Activated naive CD4-positive, alpha-beta T cell treated with anti-CD3 and anti-CD28 coated beads, Interleukin-2, amount 10 ng/mL, durations not matched to agents 7 days and 5 days (primary cell): ENCODE data around the gene CD300H.

Source experiments
- CTCF ChIA-PET: fragments of 350-600 bp; sonication (Branson Sonifier 250); formaldehyde crosslinking; loops from one replicate; lab custom pipeline; 2021; ENCODE audit warnings: antibody characterized with exemption; lab: Charles Lee
- DNase-seq: peaks from one replicate; pipeline ENCODE4 v3.0.0-alpha.2; 2020
- H3K27ac Mint-ChIP-seq: one replicate; pipeline ENCODE4 v1.8.0; 2021; ENCODE audit warnings: mild to moderate bottlenecking, moderate library complexity, mixed read lengths
- H3K27me3 Mint-ChIP-seq: one replicate; pipeline ENCODE4 v1.8.0; 2021; ENCODE audit warnings: mild to moderate bottlenecking, mixed read lengths
- H3K36me3 Mint-ChIP-seq: one replicate; pipeline ENCODE4 v1.8.0; 2021; ENCODE audit warnings: mixed read lengths
- H3K4me1 Mint-ChIP-seq: one replicate; pipeline ENCODE4 v1.8.0; 2021; ENCODE audit warnings: mixed read lengths
- H3K4me3 Mint-ChIP-seq: one replicate; pipeline ENCODE4 v1.8.0; 2021; ENCODE audit warnings: mild to moderate bottlenecking, moderate library complexity, mixed read lengths
- H3K9me3 Mint-ChIP-seq: one replicate; pipeline ENCODE4 v1.8.0; 2021; ENCODE audit warnings: mixed read lengths

CD300H gene

GRCh38 chr17:74552037-74552436 is 15.3 kb downstream of the CD300H start:
- Mint-ChIP-seq H3K27ac (no peak overlapping the region), H3K9me3 (no peaks in the 10 kb centered on the region), H3K4me3 (no peak overlapping the region), H3K4me1 (peaks cover 15% of the 10 kb centered on the region), H3K27me3 (peaks cover 52% of the 10 kb centered on the region), H3K36me3 (no peaks in the 10 kb centered on the region)
- CTCF ChIA-PET: no interaction called here
- no peak for DNase-seq

DNA sequence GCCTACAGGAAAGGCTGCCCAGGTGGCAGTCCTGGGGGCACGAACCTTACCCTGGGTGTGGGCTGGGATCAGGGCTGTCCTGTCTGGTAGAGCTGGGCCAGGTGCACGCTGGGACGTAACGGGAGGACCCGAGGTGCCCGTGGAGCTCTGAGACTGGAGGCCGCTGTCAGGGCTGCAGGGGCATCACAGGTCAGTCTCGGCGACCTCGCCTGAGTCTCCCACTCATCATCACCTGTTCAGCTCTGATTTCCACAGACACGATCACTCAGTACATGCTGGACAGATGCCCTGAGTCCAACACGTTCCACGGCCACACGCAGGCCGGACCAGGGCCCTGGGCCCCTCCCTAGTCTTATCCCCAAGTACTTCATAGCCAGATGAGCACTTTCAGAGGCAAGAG is 16.7 kb downstream of the CD300H start:
- H3K4me3 Mint-ChIP-seq: no peak overlapping the region
- no peaks in the 10 kb centered on the region for H3K36me3 Mint-ChIP-seq
- no peak overlapping the region for H3K27ac Mint-ChIP-seq
- no peak for DNase-seq
- CTCF ChIA-PET: no interaction called here
- H3K27me3 Mint-ChIP-seq: peaks cover 49% of the 10 kb centered on the region
- H3K9me3 Mint-ChIP-seq: no peaks in the 10 kb centered on the region
- peaks cover 24% of the 10 kb centered on the region for H3K4me1 Mint-ChIP-seq

DNA sequence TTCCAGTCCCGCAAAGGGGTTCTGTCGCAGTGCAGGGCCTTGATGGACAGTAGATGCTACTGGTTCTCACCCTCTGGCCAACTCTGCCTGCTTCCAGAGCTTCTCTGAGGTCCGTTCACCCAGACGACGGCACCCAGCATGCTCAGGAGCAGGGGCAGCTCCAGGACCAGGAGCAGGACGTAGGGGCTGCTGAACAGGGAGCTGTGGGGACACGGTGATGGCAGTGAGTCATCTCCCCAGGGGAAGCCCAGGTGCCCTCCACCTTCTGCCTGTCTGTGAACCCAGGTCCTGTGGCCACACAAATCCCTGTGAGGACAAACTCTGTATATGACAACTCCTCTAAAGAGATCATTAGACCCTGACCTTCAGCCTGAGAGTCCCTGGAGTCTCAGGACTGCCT is 18.0 kb downstream of the CD300H start:
- Mint-ChIP-seq H3K27ac (no peak overlapping the region), H3K9me3 (no peaks in the 10 kb centered on the region), H3K27me3 (peaks cover 48% of the 10 kb centered on the region), H3K4me3 (no peak overlapping the region), H3K36me3 (no peaks in the 10 kb centered on the region), H3K4me1 (peaks cover 29% of the 10 kb centered on the region)
- no peak for DNase-seq
- CTCF ChIA-PET: no interaction called here

GRCh38 chr17:74547736-74548135 is 19.6 kb downstream of the CD300H start:
- no peaks in the 10 kb centered on the region for H3K9me3 Mint-ChIP-seq
- DNase-seq: peak; percentile 61
- CTCF ChIA-PET: interaction anchor here (1.0 to 1.1 kb wide), 3 partner anchors 16 to 179 kb away, joined by 3 to 4 read pairs (median 3); no protein-coding TSS in a partner anchor
- peaks cover 39% of the 10 kb centered on the region for H3K27me3 Mint-ChIP-seq
- H3K36me3 Mint-ChIP-seq: no peaks in the 10 kb centered on the region
- no peak overlapping the region for H3K4me3 Mint-ChIP-seq
- peak overlapping the region; percentile 38 for H3K27ac Mint-ChIP-seq
- H3K4me1 Mint-ChIP-seq: peaks cover 29% of the 10 kb centered on the region

- Mint-ChIP-seq H3K4me1 (peaks cover 29% of the 10 kb centered on the region), H3K27me3 (peaks cover 36% of the 10 kb centered on the region), H3K4me3 (no peak overlapping the region), H3K9me3 (no peaks in the 10 kb centered on the region), H3K36me3 (no peaks in the 10 kb centered on the region), H3K27ac (no peak overlapping the region)
- CTCF ChIA-PET: interaction anchor here (1.1 kb wide), 1 partner anchor 178 kb away, joined by 3 read pairs; no protein-coding TSS in a partner anchor
- DNase-seq: no peak
These were observed 20.0 kb downstream of the CD300H start for GRCh38 chr17:74547264-74547663.

- Mint-ChIP-seq H3K27me3 (peaks cover 29% of the 10 kb centered on the region), H3K4me1 (peaks cover 29% of the 10 kb centered on the region), H3K9me3 (no peaks in the 10 kb centered on the region), H3K27ac (no peak overlapping the region), H3K4me3 (no peak overlapping the region), H3K36me3 (no peaks in the 10 kb centered on the region)
- CTCF ChIA-PET: interaction anchor here (1.3 kb wide), 1 partner anchor 14 kb away, joined by 4 read pairs; no protein-coding TSS in a partner anchor
- DNase-seq: no peak
These were observed 20.7 kb downstream of the CD300H start for GRCh38 chr17:74546586-74546985.

GRCh38 chr17:74545843-74546230 is 21.5 kb downstream of the CD300H start, which contains the start of gene CD300C:
TSS of gene CD300C (minus strand) at chr17:74546115. CDS start at chr17:74545782, 333 bp downstream.
- Mint-ChIP-seq H3K27me3 (peaks cover 29% of the 10 kb centered on the region), H3K27ac (no peak within 1 kb of the TSS), H3K36me3 (no peaks in the 10 kb centered on the region), H3K9me3 (no peaks in the 10 kb centered on the region), H3K4me3 (no peak within 1 kb of the TSS), H3K4me1 (peaks cover 29% of the 10 kb centered on the region)
- DNase-seq: peak; percentile 35
- CTCF ChIA-PET: interaction anchor here (0.6 to 1.3 kb wide), 3 partner anchors 13 to 150 kb away, joined by 3 to 5 read pairs (median 4); no protein-coding TSS in a partner anchor

GRCh38 chr17:74544991-74545842 is 22.1 kb downstream of the CD300H start:
- Mint-ChIP-seq H3K4me1 (peaks cover 29% of the 10 kb centered on the region), H3K36me3 (no peaks in the 10 kb centered on the region), H3K27ac (no peak overlapping the region), H3K4me3 (no peak overlapping the region), H3K9me3 (no peaks in the 10 kb centered on the region), H3K27me3 (peaks cover 28% of the 10 kb centered on the region)
- no peak for DNase-seq
- CTCF ChIA-PET: interaction anchor here (0.6 to 1.3 kb wide), 3 partner anchors 13 to 149 kb away, joined by 3 to 5 read pairs (median 4); no protein-coding TSS in a partner anchor

DNA sequence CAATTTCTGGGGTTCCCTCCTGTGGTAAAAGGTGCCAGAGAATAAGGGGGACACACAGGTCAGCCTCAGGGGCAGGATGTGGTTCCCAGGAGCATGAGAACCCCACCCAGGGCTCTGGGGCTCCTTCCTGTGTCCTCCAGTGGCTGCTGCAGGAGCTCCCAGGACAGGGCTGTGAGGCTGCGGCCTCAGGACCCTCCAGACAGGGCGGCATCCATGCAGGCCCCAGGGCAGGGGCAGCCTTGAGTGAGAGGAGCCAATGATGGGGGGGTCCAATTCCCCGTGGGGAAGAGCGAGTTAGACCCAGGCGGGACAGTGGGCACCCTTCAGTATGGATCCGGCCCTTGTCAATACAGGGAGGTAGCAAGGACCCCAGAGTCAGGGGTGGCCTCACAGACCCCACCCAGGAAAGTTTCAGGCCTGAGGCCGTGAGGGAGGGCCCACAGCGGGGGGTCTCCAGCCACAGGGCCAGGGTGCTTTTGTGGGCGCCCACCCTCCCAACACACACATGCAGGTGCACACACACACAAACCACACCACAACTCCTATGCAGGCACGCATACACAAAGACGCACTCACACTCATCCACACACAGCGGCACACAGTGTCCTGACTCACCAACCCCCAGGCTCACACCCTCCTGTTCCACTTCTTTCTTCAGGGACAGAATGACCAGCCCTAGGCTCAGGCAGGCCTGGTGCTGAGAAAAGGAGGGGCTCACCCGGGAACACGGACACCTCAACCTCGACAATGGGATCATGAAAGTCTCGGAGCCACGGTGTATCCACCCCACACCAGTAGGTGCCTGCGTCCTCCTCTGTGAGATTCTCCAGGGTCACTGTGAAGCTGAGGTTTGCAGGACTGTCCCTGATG is 23.2 kb downstream of the CD300H start:
- peaks cover 29% of the 10 kb centered on the region for H3K4me1 Mint-ChIP-seq
- H3K27me3 Mint-ChIP-seq: peaks cover 30% of the 10 kb centered on the region
- DNase-seq: no peak
- H3K27ac Mint-ChIP-seq: no peak overlapping the region
- CTCF ChIA-PET: no interaction called here
- no peaks in the 10 kb centered on the region for H3K36me3 Mint-ChIP-seq
- H3K4me3 Mint-ChIP-seq: no peak overlapping the region
- no peaks in the 10 kb centered on the region for H3K9me3 Mint-ChIP-seq

- no peaks in the 10 kb centered on the region for H3K36me3 Mint-ChIP-seq
- H3K27ac Mint-ChIP-seq: no peak overlapping the region
- no peak for DNase-seq
- CTCF ChIA-PET: no interaction called here
- H3K4me1 Mint-ChIP-seq: peaks cover 28% of the 10 kb centered on the region
- H3K9me3 Mint-ChIP-seq: no peaks in the 10 kb centered on the region
- peaks cover 31% of the 10 kb centered on the region for H3K27me3 Mint-ChIP-seq
- no peak overlapping the region for H3K4me3 Mint-ChIP-seq
These were observed 23.9 kb downstream of the CD300H start for GRCh38 chr17:74543406-74543805.

- CTCF ChIA-PET: no interaction called here
- Mint-ChIP-seq H3K27ac (no peak overlapping the region), H3K36me3 (no peaks in the 10 kb centered on the region), H3K9me3 (no peaks in the 10 kb centered on the region), H3K4me3 (no peak overlapping the region), H3K4me1 (peaks cover 22% of the 10 kb centered on the region), H3K27me3 (peaks cover 37% of the 10 kb centered on the region)
- no peak for DNase-seq
These were observed 24.5 kb downstream of the CD300H start for GRCh38 chr17:74542727-74543383.

DNA sequence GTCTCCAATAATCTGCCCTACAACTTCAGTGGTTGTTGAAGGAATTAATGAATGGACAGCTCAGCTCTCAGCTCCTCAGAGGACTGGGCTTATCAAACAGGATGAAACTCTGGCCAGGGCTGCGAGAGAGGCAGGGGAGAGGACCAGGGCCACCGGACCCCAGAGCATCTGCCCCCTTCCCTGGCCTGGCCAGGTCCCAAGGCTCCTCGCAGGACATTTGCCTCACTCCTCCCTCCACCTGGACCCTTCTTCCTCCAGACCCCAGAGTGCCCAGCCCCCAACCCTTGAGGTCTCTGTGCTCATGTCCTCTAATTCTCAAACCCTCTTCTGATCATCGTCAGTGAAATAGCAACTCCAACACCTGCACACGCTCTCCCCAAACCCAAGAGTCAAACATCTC is 25.1 kb downstream of the CD300H start:
- peaks cover 39% of the 10 kb centered on the region for H3K27me3 Mint-ChIP-seq
- H3K9me3 Mint-ChIP-seq: no peaks in the 10 kb centered on the region
- H3K27ac Mint-ChIP-seq: no peak overlapping the region
- H3K4me1 Mint-ChIP-seq: peaks cover 15% of the 10 kb centered on the region
- CTCF ChIA-PET: no interaction called here
- no peaks in the 10 kb centered on the region for H3K36me3 Mint-ChIP-seq
- no peak for DNase-seq
- no peak overlapping the region for H3K4me3 Mint-ChIP-seq

- peaks cover 11% of the 10 kb centered on the region for H3K4me1 Mint-ChIP-seq
- peaks cover 45% of the 10 kb centered on the region for H3K27me3 Mint-ChIP-seq
- CTCF ChIA-PET: interaction anchor here (0.7 kb wide), 1 partner anchor 42 kb away, joined by 3 read pairs; no protein-coding TSS in a partner anchor
- H3K36me3 Mint-ChIP-seq: no peaks in the 10 kb centered on the region
- no peaks in the 10 kb centered on the region for H3K9me3 Mint-ChIP-seq
- no peak for DNase-seq
- no peak overlapping the region for H3K4me3 Mint-ChIP-seq
- H3K27ac Mint-ChIP-seq: no peak overlapping the region
These were observed 25.9 kb downstream of the CD300H start for GRCh38 chr17:74541176-74542111.
